Cardiac muscle cell (in vitro differentiated cells and primary cell): ENCODE data around the gene MCM8. TPM values are rescaled to one million over a fixed set of nuclear protein-coding genes. Genes with fewer than 3 reads are reported as not detected.
"Not testable (repeated sequence)": the region's sequence is repeated elsewhere in the genome, so short reads cannot be mapped to it uniquely, and the experiment has no call there.

Experiments
- DNase-seq, 2 donors: peaks; one replicate each; pipeline versions ENCODE4 v3.0.0 to v3.0.0-alpha.2; 2010 to 2017; ENCODE audit warnings: low read depth in 1 of 2, low spot score in 1 of 2
- H3K27ac ChIP-seq: fragments of 200-600 bp; sonication (generic); 2 replicates; pipeline ENCODE4 v1.5.1; 2016
- H3K27me3 ChIP-seq: fragments of 200-600 bp; sonication (generic); 2 replicates; pipeline ENCODE4 v1.6.0; 2016; ENCODE audit warnings: control low read depth
- H3K36me3 ChIP-seq: fragments of 200-600 bp; sonication (generic); 2 replicates; pipeline ENCODE4 v1.5.1; 2016; ENCODE audit warnings: control low read depth
- H3K4me1 ChIP-seq: fragments of 200-600 bp; sonication (generic); 2 replicates; pipeline ENCODE4 v1.8.1; 2017; ENCODE audit warnings: low read depth, mild to moderate bottlenecking, mixed run types
- H3K4me3 ChIP-seq: fragments of 200-600 bp; sonication (generic); 2 replicates; pipeline ENCODE4 v1.5.1; 2016; ENCODE audit warnings: mild to moderate bottlenecking
- H3K9me3 ChIP-seq: fragments of 200-600 bp; sonication (generic); 2 replicates; pipeline ENCODE4 v1.5.1; 2017; ENCODE audit warnings: low read depth, mild to moderate bottlenecking, control low read depth
- CTCF ChIP-seq: IDR thresholded peaks from 2 replicates; pipeline ENCODE4 v1.5.1; 2012; ENCODE audit warnings: low read depth, mild to moderate bottlenecking, low read length
- polyA plus RNA-seq: library from polyadenylated mRNA; unstranded; fragments of >200 nt; fragmentation: Nextera tagmentation; extraction: Ambion mirVana; gene quantifications from 2 replicates; pipeline ENCODE4 v1.2.1, GENCODE V29; 2016
- total RNA-seq: library from RNA; depleted of rRNA; stranded (reverse); fragments of >200 nt; gene quantifications from 2 replicates; pipeline ENCODE4 v1.2.3, GENCODE V29; 2016

MCM8 gene
- total and polyA plus RNA-seq, 2 experiments from 2014 or later = 1.5 to 9.4 TPM

- no peak for DNase-seq
Measured at GRCh38 chr20:6026051-6026450, 75.6 kb downstream of the MCM8 start.

GRCh38 chr20:6028818-6029217 lies 78.4 kb downstream of the MCM8 start:
- peaks cover 46% of the 10 kb centered on the region for H3K36me3 ChIP-seq
- TF ChIP-seq CTCF = no peak

More at GRCh38 chr20:6026051-6026450, 75.6 kb downstream of the MCM8 start:
- peaks cover 51% of the 10 kb centered on the region for H3K36me3 ChIP-seq
- H3K4me3 ChIP-seq = no peak overlapping the region
- H3K27me3 ChIP-seq = no peaks in the 10 kb centered on the region
- peak overlapping the region; percentile 37 for H3K27ac ChIP-seq
- H3K4me1 ChIP-seq = peaks cover 37% of the 10 kb centered on the region
- H3K9me3 ChIP-seq = no peaks in the 10 kb centered on the region
- no peak for TF ChIP-seq CTCF

GRCh38 chr20:6029538-6029937 lies 79.1 kb downstream of the MCM8 start:
- H3K9me3 ChIP-seq = no peaks in the 10 kb centered on the region
- no peaks in the 10 kb centered on the region for H3K27me3 ChIP-seq
- peaks cover 69% of the 10 kb centered on the region for H3K4me1 ChIP-seq
- peaks cover 39% of the 10 kb centered on the region for H3K36me3 ChIP-seq
- H3K4me3 ChIP-seq = no peak overlapping the region
- H3K27ac ChIP-seq = peak overlapping the region; percentile 98
- peak in 1 of 2 donors; percentile 45 for DNase-seq
- TF ChIP-seq CTCF = no peak

More at GRCh38 chr20:6028818-6029217, 78.4 kb downstream of the MCM8 start:
- no peaks in the 10 kb centered on the region for H3K9me3 ChIP-seq
- no peaks in the 10 kb centered on the region for H3K27me3 ChIP-seq
- H3K4me3 ChIP-seq = no peak overlapping the region
- no peak for DNase-seq
- H3K27ac ChIP-seq = peak overlapping the region; percentile 85
- H3K4me1 ChIP-seq = peaks cover 65% of the 10 kb centered on the region

GRCh38 chr20:6030453-6031080 lies 80.1 kb downstream of the MCM8 start:
- peak overlapping the region; percentile 98 for H3K27ac ChIP-seq
- TF ChIP-seq CTCF = no peak
- DNase-seq = no peak
- no peaks in the 10 kb centered on the region for H3K27me3 ChIP-seq
- H3K4me1 ChIP-seq = peaks cover 80% of the 10 kb centered on the region
- H3K9me3 ChIP-seq = no peaks in the 10 kb centered on the region
- no peak overlapping the region for H3K4me3 ChIP-seq
- H3K36me3 ChIP-seq = peaks cover 29% of the 10 kb centered on the region

- not testable (repeated sequence) for H3K27me3 ChIP-seq, H3K4me3 ChIP-seq, H3K9me3 ChIP-seq, DNase-seq
- Histone ChIP-seq H3K27ac (peak overlapping the region; percentile 98), H3K36me3 (peaks cover 35% of the 10 kb centered on the region), H3K4me1 (peaks cover 89% of the 10 kb centered on the region)
Measured at GRCh38 chr20:6032907-6033306, 82.5 kb downstream of the MCM8 start.

GRCh38 chr20:6034134-6034969 lies 83.9 kb downstream of the MCM8 start:
- H3K4me1 ChIP-seq = peaks cover 84% of the 10 kb centered on the region
- peaks cover 31% of the 10 kb centered on the region for H3K36me3 ChIP-seq
- no peaks in the 10 kb centered on the region for H3K9me3 ChIP-seq
- peak overlapping the region; percentile 98 for H3K27ac ChIP-seq
- DNase-seq = peak; percentile 13 to 85
- H3K27me3 ChIP-seq = no peaks in the 10 kb centered on the region
- H3K4me3 ChIP-seq = no peak overlapping the region
- no peak for TF ChIP-seq CTCF
